ENCODE results near the gene YJU2.

YJU2 gene

GRCh38 chr19:4298810-4299550 is 52.1 kb downstream of the YJU2 start:
- no peak for DNase-seq (ENCODE audit: low spot score)

GRCh38 chr19:4300589-4300988 is 53.7 kb downstream of the YJU2 start:
- no peak for DNase-seq (ENCODE audit: low spot score)

- DNase-seq (ENCODE audit: low spot score) = no peak
These were observed 54.8 kb downstream of the YJU2 start for GRCh38 chr19:4301590-4302242.

GRCh38 chr19:4302243-4302640 is 55.4 kb downstream of the YJU2 start, which contains the start of gene TMIGD2:
TSS of gene TMIGD2 (minus strand) at chr19:4302389. CDS start at chr19:4302385, 4 bp downstream.
- no peak for DNase-seq (ENCODE audit: low spot score)

GRCh38 chr19:4303819-4304537 is 57.1 kb downstream of the YJU2 start:
- DNase-seq (ENCODE audit: low spot score) = no peak

GRCh38 chr19:4304538-4305256 is 57.8 kb downstream of the YJU2 start, which contains the start of gene FSD1:
TSS of gene FSD1 (plus strand) at chr19:4304598. CDS start at chr19:4304747, 149 bp downstream.
- peak; percentile 99 for DNase-seq (ENCODE audit: low spot score)

- DNase-seq (ENCODE audit: low spot score) = no peak
These were observed 58.4 kb downstream of the YJU2 start for GRCh38 chr19:4305257-4305612.

GRCh38 chr19:4305659-4306058 is 58.8 kb downstream of the YJU2 start:
- no peak for DNase-seq (ENCODE audit: low spot score)

GRCh38 chr19:4310247-4311121 is 63.6 kb downstream of the YJU2 start:
- DNase-seq (ENCODE audit: low spot score) = peak; percentile 50

- no peak for DNase-seq (ENCODE audit: low spot score)
These were observed 67.1 kb downstream of the YJU2 start for GRCh38 chr19:4313847-4314490.

GRCh38 chr19:4316956-4317355 is 70.1 kb downstream of the YJU2 start:
- DNase-seq (ENCODE audit: low spot score) = no peak

- DNase-seq (ENCODE audit: low spot score) = no peak
These were observed 71.6 kb downstream of the YJU2 start for GRCh38 chr19:4318460-4318859.

Data from D341Med (cell line).